Measurements from ENCODE around the gene PAQR9. TPM values are rescaled to one million over a fixed set of nuclear protein-coding genes. Genes with fewer than 3 reads are reported as not detected.

The PAQR9 gene
- polyA plus RNA-seq, 1 donor (not counting 4 experiments of a cell fraction or from before 2014, with no cell fraction given) = not detected

GRCh38 chr3:142961539-142961938, 1.9 kb downstream of the PAQR9 start:
- H3K9me1 ChIP-seq (ENCODE audit: control insufficient read depth, extremely low read depth, insufficient read depth, low read length) = no peaks in the 10 kb centered on the region
- H4K20me1 ChIP-seq (ENCODE audit: control insufficient read depth, extremely low read depth, insufficient read depth, low read length) = no peaks in the 10 kb centered on the region
- H3K27ac ChIP-seq (ENCODE audit: control insufficient read depth, insufficient read depth, low read length) = no peak overlapping the region
- H3K9me3 ChIP-seq (ENCODE audit: control insufficient read depth, low read depth, low read length) = no peaks in the 10 kb centered on the region
- dilution Hi-C loops (cut with MboI; ENCODE audit: extremely low pct_ligation_motif_present, low sequenced_read_pairs) = no loop called here
- H3K9ac ChIP-seq (ENCODE audit: control insufficient read depth, extremely low read depth, insufficient read depth, low read length) = no peak overlapping the region
- H3K36me3 ChIP-seq (ENCODE audit: control insufficient read depth in 2 of 2, extremely low read depth in 1 of 2, insufficient read depth in 2 of 2, low read length in 2 of 2) = no peaks in the 10 kb centered on the region
- H3K4me1 ChIP-seq (ENCODE audit: control insufficient read depth, extremely low read depth, insufficient read depth, low read length) = peaks cover 14% of the 10 kb centered on the region
- no peak for FAIRE-seq
- H3K79me2 ChIP-seq (ENCODE audit: control insufficient read depth, insufficient read depth, low read length) = no peaks in the 10 kb centered on the region
- H3K4me3 ChIP-seq (ENCODE audit: control insufficient read depth in 2 of 3, extremely low read depth in 1 of 3, insufficient read depth in 2 of 3, low read depth in 1 of 3, low read length in 3 of 3) = no peak overlapping the region
- no peak overlapping the region for H3K4me2 ChIP-seq (ENCODE audit: control insufficient read depth, extremely low read depth, insufficient read depth, low read depth, low read length)
- H2AFZ ChIP-seq (ENCODE audit: control insufficient read depth, low read length) = no peak overlapping the region
- TF ChIP-seq CTCF (optimal IDR thresholded peaks at IDR 0.05 in 1 of 3, IDR thresholded peaks at IDR 0.05 in 1 of 3, conservative IDR thresholded peaks at IDR 0.05 in 1 of 3; ENCODE audit: extremely low read depth in 1 of 3, insufficient read depth in 2 of 3, low read length in 3 of 3) = no peak
- TF ChIP-seq EZH2 (IDR thresholded peaks at IDR 0.05; ENCODE audit: low read length) = no peak
- peaks cover 36% of the 10 kb centered on the region for H3K27me3 ChIP-seq (ENCODE audit: control insufficient read depth, extremely low read depth, insufficient read depth, low read length)
- no peak for DNase-seq (ENCODE audit: low read depth, low spot score)

DNA sequence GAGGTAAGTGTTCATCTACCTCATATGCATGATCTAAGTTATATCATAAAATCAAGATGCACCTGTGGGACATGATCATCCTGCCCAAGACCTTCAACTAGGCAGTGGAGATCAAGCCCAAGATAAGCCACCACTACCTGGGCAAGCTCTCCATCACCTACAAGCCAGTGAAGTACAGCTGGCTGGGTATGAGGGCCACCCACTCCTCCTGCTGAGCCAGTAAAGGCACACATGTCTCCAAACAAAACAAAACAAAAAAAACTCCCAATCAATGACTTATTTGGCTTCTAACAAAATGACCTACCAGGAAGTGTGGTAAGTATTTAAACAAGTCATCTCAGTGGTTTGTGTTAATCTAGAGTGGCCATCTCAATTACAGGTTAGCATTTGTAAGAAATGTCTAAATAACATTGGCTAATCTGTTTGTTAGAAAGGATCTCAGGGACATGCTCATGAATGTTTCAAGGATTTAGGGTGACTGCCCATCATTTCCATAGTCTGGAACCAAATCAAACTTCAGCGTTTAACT, 3.1 kb downstream of the PAQR9 start:
- FAIRE-seq (no peak), DNase-seq (ENCODE audit: low read depth, low spot score) (no peak)
- H3K27me3 ChIP-seq (ENCODE audit: control insufficient read depth, extremely low read depth, insufficient read depth, low read length) = peaks cover 33% of the 10 kb centered on the region
- no peaks in the 10 kb centered on the region for H4K20me1 ChIP-seq (ENCODE audit: control insufficient read depth, extremely low read depth, insufficient read depth, low read length)
- dilution Hi-C loops (cut with MboI; ENCODE audit: extremely low pct_ligation_motif_present, low sequenced_read_pairs) = no loop called here
- H3K9ac ChIP-seq (ENCODE audit: control insufficient read depth, extremely low read depth, insufficient read depth, low read length) = no peak overlapping the region
- H3K4me3 ChIP-seq (ENCODE audit: control insufficient read depth in 2 of 3, extremely low read depth in 1 of 3, insufficient read depth in 2 of 3, low read depth in 1 of 3, low read length in 3 of 3) = no peak overlapping the region
- no peaks in the 10 kb centered on the region for H3K9me1 ChIP-seq (ENCODE audit: control insufficient read depth, extremely low read depth, insufficient read depth, low read length)
- no peak overlapping the region for H3K4me2 ChIP-seq (ENCODE audit: control insufficient read depth, extremely low read depth, insufficient read depth, low read depth, low read length)
- no peaks in the 10 kb centered on the region for H3K9me3 ChIP-seq (ENCODE audit: control insufficient read depth, low read depth, low read length)
- H3K36me3 ChIP-seq (ENCODE audit: control insufficient read depth in 2 of 2, extremely low read depth in 1 of 2, insufficient read depth in 2 of 2, low read length in 2 of 2) = no peaks in the 10 kb centered on the region
- peaks cover 14% of the 10 kb centered on the region for H3K4me1 ChIP-seq (ENCODE audit: control insufficient read depth, extremely low read depth, insufficient read depth, low read length)
- H3K27ac ChIP-seq (ENCODE audit: control insufficient read depth, insufficient read depth, low read length) = no peak overlapping the region
- no peaks in the 10 kb centered on the region for H3K79me2 ChIP-seq (ENCODE audit: control insufficient read depth, insufficient read depth, low read length)
- H2AFZ ChIP-seq (ENCODE audit: control insufficient read depth, low read length) = no peak overlapping the region
- TF ChIP-seq EZH2 (IDR thresholded peaks at IDR 0.05; ENCODE audit: low read length) (no peak), CTCF (optimal IDR thresholded peaks at IDR 0.05 in 1 of 3, IDR thresholded peaks at IDR 0.05 in 1 of 3, conservative IDR thresholded peaks at IDR 0.05 in 1 of 3; ENCODE audit: extremely low read depth in 1 of 3, insufficient read depth in 2 of 3, low read length in 3 of 3) (no peak)

All from keratinocyte (primary cell).